Measurements from ENCODE around the gene BMP2.

Gene BMP2

DNA sequence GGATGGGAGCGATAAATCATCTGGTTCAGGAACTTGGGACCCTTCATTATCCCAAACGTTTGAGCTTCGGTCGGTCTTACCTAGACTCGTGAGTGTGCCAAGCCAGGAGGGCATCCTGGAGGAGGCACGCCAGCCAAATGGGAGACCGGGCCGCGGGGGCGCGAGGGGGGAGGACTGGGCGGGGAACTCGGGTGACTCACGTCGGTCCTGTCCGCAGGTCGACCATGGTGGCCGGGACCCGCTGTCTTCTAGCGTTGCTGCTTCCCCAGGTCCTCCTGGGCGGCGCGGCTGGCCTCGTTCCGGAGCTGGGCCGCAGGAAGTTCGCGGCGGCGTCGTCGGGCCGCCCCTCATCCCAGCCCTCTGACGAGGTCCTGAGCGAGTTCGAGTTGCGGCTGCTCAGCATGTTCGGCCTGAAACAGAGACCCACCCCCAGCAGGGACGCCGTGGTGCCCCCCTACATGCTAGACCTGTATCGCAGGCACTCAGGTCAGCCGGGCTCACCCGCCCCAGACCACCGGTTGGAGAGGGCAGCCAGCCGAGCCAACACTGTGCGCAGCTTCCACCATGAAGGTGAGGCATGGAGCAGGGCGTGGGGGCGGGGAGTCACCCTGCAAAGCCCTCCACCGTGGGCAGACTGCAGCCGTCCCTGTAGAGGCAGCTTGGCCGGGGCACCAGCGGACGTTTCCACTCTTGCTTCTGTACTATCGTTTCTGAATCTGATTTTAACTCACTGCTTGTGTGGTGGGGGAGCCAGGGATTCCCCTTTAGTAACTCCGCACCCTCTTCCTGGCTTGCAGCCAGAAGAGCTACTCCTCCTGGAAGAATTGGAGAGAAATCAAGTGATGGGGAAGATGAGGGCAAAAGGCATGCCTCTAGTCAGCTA is 2.7 kb downstream of the BMP2 start:
- H3K27me3 ChIP-seq (ENCODE audit: control insufficient read depth, insufficient read depth, low read length) = peaks cover 3% of the 10 kb centered on the region
- peaks cover 4% of the 10 kb centered on the region for H3K4me1 ChIP-seq
- H3K9ac ChIP-seq = no peak overlapping the region
- H3K4me2 ChIP-seq (ENCODE audit: low read length) = peak overlapping the region; percentile 31
- no peak overlapping the region for H3K27ac ChIP-seq
- no peaks in the 10 kb centered on the region for H3K36me3 ChIP-seq (ENCODE audit: control insufficient read depth, insufficient read depth, low read length)
- TF ChIP-seq, protein P1, sequence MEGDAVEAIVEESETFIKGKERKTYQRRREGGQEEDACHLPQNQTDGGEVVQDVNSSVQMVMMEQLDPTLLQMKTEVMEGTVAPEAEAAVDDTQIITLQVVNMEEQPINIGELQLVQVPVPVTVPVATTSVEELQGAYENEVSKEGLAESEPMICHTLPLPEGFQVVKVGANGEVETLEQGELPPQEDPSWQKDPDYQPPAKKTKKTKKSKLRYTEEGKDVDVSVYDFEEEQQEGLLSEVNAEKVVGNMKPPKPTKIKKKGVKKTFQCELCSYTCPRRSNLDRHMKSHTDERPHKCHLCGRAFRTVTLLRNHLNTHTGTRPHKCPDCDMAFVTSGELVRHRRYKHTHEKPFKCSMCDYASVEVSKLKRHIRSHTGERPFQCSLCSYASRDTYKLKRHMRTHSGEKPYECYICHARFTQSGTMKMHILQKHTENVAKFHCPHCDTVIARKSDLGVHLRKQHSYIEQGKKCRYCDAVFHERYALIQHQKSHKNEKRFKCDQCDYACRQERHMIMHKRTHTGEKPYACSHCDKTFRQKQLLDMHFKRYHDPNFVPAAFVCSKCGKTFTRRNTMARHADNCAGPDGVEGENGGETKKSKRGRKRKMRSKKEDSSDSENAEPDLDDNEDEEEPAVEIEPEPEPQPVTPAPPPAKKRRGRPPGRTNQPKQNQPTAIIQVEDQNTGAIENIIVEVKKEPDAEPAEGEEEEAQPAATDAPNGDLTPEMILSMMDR (IDR thresholded peaks at IDR 0.05) = no peak
- no peak overlapping the region for H3K4me3 ChIP-seq (ENCODE audit: low read depth, low read length)
- no peaks in the 10 kb centered on the region for H3K79me2 ChIP-seq
- peak overlapping the region; percentile 39 for H2AFZ ChIP-seq
- H3K9me3 ChIP-seq (ENCODE audit: control insufficient read depth, low read length) = no peaks in the 10 kb centered on the region

DNA sequence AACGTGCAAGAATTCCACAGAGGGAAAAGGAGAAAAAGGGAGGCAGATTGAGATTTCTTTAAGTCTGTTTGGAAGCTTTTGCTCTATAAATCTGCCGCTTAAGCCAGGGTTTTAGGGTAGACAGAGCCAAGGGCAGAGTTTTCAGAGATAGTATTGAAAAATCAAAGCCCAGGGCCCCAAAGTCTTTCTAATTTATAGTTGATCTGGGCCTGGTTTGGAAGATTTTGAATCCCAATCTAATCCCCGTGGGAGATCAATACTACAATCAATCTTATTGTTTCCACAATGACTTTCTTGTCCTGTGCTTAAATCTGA is 3.3 kb downstream of the BMP2 start:
- Histone ChIP-seq H3K9ac (no peak overlapping the region), H3K27me3 (ENCODE audit: control insufficient read depth, insufficient read depth, low read length) (peaks cover 3% of the 10 kb centered on the region), H3K27ac (no peak overlapping the region), H3K4me2 (ENCODE audit: low read length) (no peak overlapping the region), H2AFZ (peak overlapping the region; percentile 39), H3K4me1 (peaks cover 4% of the 10 kb centered on the region), H3K79me2 (no peaks in the 10 kb centered on the region), H3K4me3 (ENCODE audit: low read depth, low read length) (no peak overlapping the region), H3K36me3 (ENCODE audit: control insufficient read depth, insufficient read depth, low read length) (no peaks in the 10 kb centered on the region), H3K9me3 (ENCODE audit: control insufficient read depth, low read length) (no peaks in the 10 kb centered on the region)
- TF ChIP-seq, protein P1 (IDR thresholded peaks at IDR 0.05) = no peak

DNA sequence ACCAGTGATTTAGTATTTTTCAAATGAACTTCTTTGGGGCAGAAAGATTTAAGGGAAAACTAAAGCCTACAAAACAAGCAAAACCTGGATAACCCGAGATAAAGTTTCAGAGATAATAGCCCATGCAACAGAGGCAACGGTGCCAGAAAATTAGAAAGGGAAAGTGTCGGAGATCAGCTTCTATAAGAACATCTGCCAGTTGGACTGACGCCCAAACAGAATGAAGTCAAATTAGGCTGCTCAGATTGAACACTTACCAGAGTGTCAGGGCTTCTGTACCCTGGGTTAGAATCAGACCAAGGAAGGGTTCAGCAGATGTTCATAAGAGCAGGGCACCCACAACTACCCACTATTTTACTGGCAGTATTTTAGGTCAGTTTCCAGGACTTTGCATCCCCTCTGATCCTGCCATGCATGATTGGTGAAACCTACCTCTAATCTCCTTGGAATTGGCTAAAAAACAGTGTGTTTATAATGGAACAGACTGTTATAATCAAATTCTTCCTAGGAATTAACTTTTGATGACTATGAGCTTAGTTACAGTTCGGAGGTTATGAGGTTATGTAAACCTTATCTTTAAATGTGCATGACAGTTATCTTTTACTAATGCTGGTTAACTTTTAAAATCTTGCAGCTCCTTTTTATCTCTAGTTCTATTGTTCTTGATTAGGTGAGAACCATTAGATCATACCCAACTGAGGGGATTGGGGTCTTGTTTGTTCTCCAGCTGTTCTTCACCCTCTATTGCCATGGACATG is 13.1 kb downstream of the BMP2 start:
- Histone ChIP-seq H3K27me3 (ENCODE audit: control insufficient read depth, insufficient read depth, low read length) (no peaks in the 10 kb centered on the region), H3K9me3 (ENCODE audit: control insufficient read depth, low read length) (no peaks in the 10 kb centered on the region), H3K36me3 (ENCODE audit: control insufficient read depth, insufficient read depth, low read length) (no peaks in the 10 kb centered on the region), H3K4me3 (ENCODE audit: low read depth, low read length) (no peak overlapping the region), H2AFZ (no peak overlapping the region), H3K4me2 (ENCODE audit: low read length) (no peak overlapping the region), H3K27ac (no peak overlapping the region), H3K4me1 (no peaks in the 10 kb centered on the region), H3K79me2 (no peaks in the 10 kb centered on the region), H3K9ac (no peak overlapping the region)
- TF ChIP-seq, protein P1 (IDR thresholded peaks at IDR 0.05) = no peak

DNA sequence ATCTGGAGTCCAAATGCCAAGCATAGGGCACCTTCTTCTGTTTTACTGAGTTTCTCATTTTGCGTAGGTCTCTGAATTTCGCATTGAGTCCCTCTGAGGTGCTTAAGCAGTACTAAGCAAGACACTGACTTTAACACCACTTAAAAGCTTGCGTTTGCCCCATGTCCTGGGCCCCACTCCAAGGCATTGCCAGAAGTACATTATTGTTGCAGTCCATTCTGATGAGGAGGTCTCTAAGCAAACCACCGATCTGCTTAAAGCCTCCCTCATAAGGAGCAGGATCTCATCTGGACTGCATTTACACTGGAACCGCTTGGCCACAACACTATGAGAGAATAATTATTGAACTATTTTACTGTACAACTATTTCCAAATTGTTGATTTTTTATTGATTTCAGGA is 16.3 kb downstream of the BMP2 start:
- H2AFZ ChIP-seq = no peak overlapping the region
- H3K9ac ChIP-seq = no peak overlapping the region
- no peaks in the 10 kb centered on the region for H3K36me3 ChIP-seq (ENCODE audit: control insufficient read depth, insufficient read depth, low read length)
- H3K27me3 ChIP-seq (ENCODE audit: control insufficient read depth, insufficient read depth, low read length) = no peaks in the 10 kb centered on the region
- H3K79me2 ChIP-seq = no peaks in the 10 kb centered on the region
- TF ChIP-seq, protein P1 (IDR thresholded peaks at IDR 0.05) = no peak
- H3K27ac ChIP-seq = no peak overlapping the region
- no peak overlapping the region for H3K4me3 ChIP-seq (ENCODE audit: low read depth, low read length)
- no peaks in the 10 kb centered on the region for H3K9me3 ChIP-seq (ENCODE audit: control insufficient read depth, low read length)
- no peaks in the 10 kb centered on the region for H3K4me1 ChIP-seq
- no peak overlapping the region for H3K4me2 ChIP-seq (ENCODE audit: low read length)

Data from parathyroid adenoma (tissue), 2 donors.